22Rv1 (cell line): Measurements from ENCODE around the gene DNTT.

Experiments
- CTCF ChIP-seq: fragments of 450-650 bp; IDR thresholded peaks from 2 replicates; pipeline ENCODE4 v1.5.1; 2017; ENCODE audit warnings: mild to moderate bottlenecking
- ZFX ChIP-seq: fragments of 450-650 bp; IDR thresholded peaks from 2 replicates; pipeline ENCODE4 v1.6.1; 2017; ENCODE audit warnings: antibody characterized with exemption, borderline replicate concordance

GRCh38 chr10:96276426-96276825 lies 27.8 kb upstream of the DNTT start:
- TF ChIP-seq CTCF: no peak
- no peak for TF ChIP-seq ZFX
